ENCODE data around the gene SORCS1.
"Not testable (repeated sequence)": the region's sequence is repeated elsewhere in the genome, so short reads cannot be mapped to it uniquely, and the experiment has no call there.

Gene SORCS1

GRCh38 chr10:106938513-106938912, 226.0 kb downstream of the SORCS1 start:
- no peak for DNase-seq

- no peak for DNase-seq
Measured at GRCh38 chr10:106935978-106936451, 228.5 kb downstream of the SORCS1 start.

GRCh38 chr10:106931853-106932249, 232.7 kb downstream of the SORCS1 start:
- no peak for DNase-seq

- DNase-seq, result no peak
Measured at GRCh38 chr10:106931159-106931852, 233.2 kb downstream of the SORCS1 start.

- DNase-seq, result no peak
Measured at GRCh38 chr10:106930751-106931150, 233.8 kb downstream of the SORCS1 start.

- no peak for DNase-seq
Measured at GRCh38 chr10:106929291-106929895, 235.1 kb downstream of the SORCS1 start.

GRCh38 chr10:106928151-106928550, 236.4 kb downstream of the SORCS1 start:
- DNase-seq, result not testable (repeated sequence)

- no peak for DNase-seq
Measured at GRCh38 chr10:106925191-106925590, 239.3 kb downstream of the SORCS1 start.

GRCh38 chr10:106920538-106920937, 244.0 kb downstream of the SORCS1 start:
- no peak for DNase-seq

GRCh38 chr10:106919871-106920282, 244.6 kb downstream of the SORCS1 start:
- no peak for DNase-seq

- DNase-seq, result no peak
Measured at GRCh38 chr10:106917452-106918055, 247.0 kb downstream of the SORCS1 start.

- DNase-seq, result no peak
Measured at GRCh38 chr10:106914016-106914415, 250.5 kb downstream of the SORCS1 start.

- no peak for DNase-seq
Measured at GRCh38 chr10:106913348-106913747, 251.2 kb downstream of the SORCS1 start.

- DNase-seq, result no peak
Measured at GRCh38 chr10:106911096-106911495, 253.4 kb downstream of the SORCS1 start.

GRCh38 chr10:106910666-106911065, 253.8 kb downstream of the SORCS1 start:
- no peak for DNase-seq

GRCh38 chr10:106908225-106908624, 256.3 kb downstream of the SORCS1 start:
- no peak for DNase-seq

- no peak for DNase-seq
Measured at GRCh38 chr10:106904209-106904608, 260.3 kb downstream of the SORCS1 start.

- DNase-seq, result no peak
Measured at GRCh38 chr10:106903180-106903579, 261.3 kb downstream of the SORCS1 start.

GRCh38 chr10:106900016-106900652, 264.4 kb downstream of the SORCS1 start:
- no peak for DNase-seq

GRCh38 chr10:106898446-106898845, 266.1 kb downstream of the SORCS1 start:
- no peak for DNase-seq

GRCh38 chr10:106897719-106898118, 266.8 kb downstream of the SORCS1 start:
- no peak for DNase-seq

GRCh38 chr10:106894692-106895091, 269.8 kb downstream of the SORCS1 start:
- DNase-seq, result no peak

GRCh38 chr10:106877574-106877973, 286.9 kb downstream of the SORCS1 start:
- DNase-seq, result no peak

GRCh38 chr10:106874604-106874889, 290.0 kb downstream of the SORCS1 start:
- no peak for DNase-seq
